GM12878 (cell line): ENCODE results near the gene PRMT3. TPM values are rescaled to one million over a fixed set of nuclear protein-coding genes. Genes with fewer than 3 reads are reported as not detected.

Source experiments
- ATAC-seq: fragments of 200-7000 bp; cut with Tn5 transposase; 3 replicates; pipeline ENCODE4 v1.9.1; 2020; ENCODE audit warnings: mild to moderate bottlenecking, moderate library complexity
- BruUV-seq: library from RNA; stranded (reverse); fragments of 400-500 nt; replicated peaks from 2 replicates; lab custom pipeline; 2021; lab: Mats Ljungman, UMichigan
- CTCF ChIA-PET: fragments of 300-600 bp; sonication (Branson Sonifier 250); formaldehyde crosslinking; extraction: SDS; loops from one replicate; lab custom pipeline; 2021; ENCODE audit warnings: inconsistent platforms; lab: Yijun Ruan, JAX
- POLR2A ChIA-PET: fragments of 350-600 bp; formaldehyde crosslinking; extraction: SDS; loops from one replicate; lab custom pipeline; 2021; ENCODE audit warnings: inconsistent platforms; lab: Charles Lee
- RAD21 ChIA-PET: fragments of 300-600 bp; sonication (Branson Sonifier 250); formaldehyde crosslinking; loops from one replicate; lab custom pipeline; 2023; ENCODE audit warnings: antibody characterized with exemption; ENCODE audit not compliant: unreplicated experiment; lab: Charles Lee
- SMC1A ChIA-PET: fragments of 300-600 bp; sonication (Branson Sonifier 250); formaldehyde crosslinking; loops from one replicate; lab custom pipeline; 2023; ENCODE audit not compliant: unreplicated experiment, uncharacterized antibody; lab: Charles Lee
- DNase-seq: peaks from one replicate; pipeline ENCODE4 v3.0.0-alpha.2; 2011; ENCODE audit warnings: low read depth, low spot score
- FAIRE-seq: peaks from 3 replicates; lab custom pipeline; 2011; peaks lifted over from hg19 to GRCh38; lab: Jason Lieb, UNC
- H2AFZ ChIP-seq: 2 replicates; pipeline ENCODE4 v1.6.0; 2011; ENCODE audit warnings: low read depth, low read length, control low read depth; ENCODE audit not compliant: control insufficient read depth
- H3K27ac ChIP-seq: 2 replicates; pipeline ENCODE4 v1.5.1; 2011; ENCODE audit warnings: control low read depth; ENCODE audit not compliant: control insufficient read depth, insufficient read depth
- H3K27me3 ChIP-seq, 2 experiments: replicated peaks in 1 of 2; 2 replicates each; pipeline versions ENCODE4 v1.6.0 to v1.6.1; 2011; ENCODE audit warnings: low read length in 1 of 2; ENCODE audit not compliant: control insufficient read depth in 2 of 2, insufficient read depth in 2 of 2
- H3K36me3 ChIP-seq, 2 experiments: 2 replicates each; pipeline ENCODE4 v1.5.1; 2011; ENCODE audit warnings: low read length in 1 of 2; ENCODE audit not compliant: control insufficient read depth in 2 of 2, insufficient read depth in 2 of 2
- H3K4me1 ChIP-seq: 2 replicates; pipeline ENCODE4 v1.6.1; 2011; ENCODE audit warnings: mild to moderate bottlenecking, low read length, moderate library complexity, mixed read lengths; ENCODE audit not compliant: control insufficient read depth, insufficient read depth
- H3K4me2 ChIP-seq: 2 replicates; pipeline ENCODE4 v1.6.0; 2011; ENCODE audit warnings: control low read depth; ENCODE audit not compliant: control insufficient read depth, insufficient read depth
- H3K4me3 ChIP-seq: fragments of 200-600 bp; sonication (generic); 2 replicates; pipeline ENCODE4 v1.5.1; 2016
- H3K79me2 ChIP-seq: 2 replicates; pipeline ENCODE4 v1.6.0; 2011; ENCODE audit warnings: low read length; ENCODE audit not compliant: control insufficient read depth, insufficient read depth
- H3K9ac ChIP-seq: 2 replicates; pipeline ENCODE4 v1.8.0; 2011; ENCODE audit warnings: low read length, control low read depth, mixed read lengths; ENCODE audit not compliant: control insufficient read depth, insufficient read depth
- H3K9me3 ChIP-seq: replicated peaks from 3 replicates; pipeline ENCODE4 v1.5.1; 2011; ENCODE audit warnings: mild to moderate bottlenecking, low read length; ENCODE audit not compliant: control insufficient read depth, insufficient read depth
- H4K20me1 ChIP-seq: 2 replicates; pipeline ENCODE4 v1.6.0; 2011; ENCODE audit not compliant: control insufficient read depth, insufficient read depth
- BACH1 ChIP-seq: fragments of 450-650 bp; IDR thresholded peaks from 2 replicates; pipeline ENCODE4 v1.6.1; 2017; ENCODE audit warnings: mild to moderate bottlenecking, borderline replicate concordance
- CBX5 ChIP-seq: sonication (generic); IDR thresholded peaks from 2 replicates; pipeline ENCODE4 v1.6.1; 2016; ENCODE audit warnings: low read depth, moderate library complexity, mild to moderate bottlenecking, inconsistent platforms
- CUX1 ChIP-seq: IDR thresholded peaks from 2 replicates; pipeline ENCODE4 v1.6.1; 2012; ENCODE audit warnings: improper control_type of control experiment, low read depth, low read length; ENCODE audit not compliant: insufficient replicate concordance
- FOXM1 ChIP-seq: IDR thresholded peaks from 2 replicates; pipeline ENCODE4 v1.6.1; 2012; ENCODE audit warnings: low read depth, mild to moderate bottlenecking, inconsistent platforms, low read length, moderate library complexity
- KDM1A ChIP-seq: fragments of 200-600 bp; sonication (generic); IDR thresholded peaks from 2 replicates; pipeline ENCODE4 v1.6.1; 2016; ENCODE audit warnings: borderline replicate concordance
- MYB ChIP-seq: fragments of 150-350 bp; IDR thresholded peaks from 2 replicates; pipeline ENCODE4 v1.6.1; 2014; ENCODE audit warnings: mild to moderate bottlenecking, low read depth, low read length, borderline replicate concordance
- POLR2A ChIP-seq: IDR thresholded peaks from 2 replicates; pipeline ENCODE4 v1.6.1; 2011; ENCODE audit warnings: low read depth, mild to moderate bottlenecking, low read length
- POLR2AphosphoS2 ChIP-seq: IDR thresholded peaks from 2 replicates; pipeline ENCODE4 v1.6.1; 2011; ENCODE audit warnings: low read depth, mild to moderate bottlenecking, low read length, improper control_type of control experiment, moderate library complexity
- TARDBP ChIP-seq: IDR thresholded peaks from 2 replicates; pipeline ENCODE4 v1.6.1; 2016; ENCODE audit warnings: borderline replicate concordance
- YBX1 ChIP-seq: fragments of 450-650 bp; IDR thresholded peaks from 2 replicates; pipeline ENCODE4 v1.6.1; 2016; ENCODE audit warnings: antibody characterized with exemption
- WGBS: methylation state at CpG from one replicate; pipeline ENCODE4 v1.1.6; 2016; ENCODE audit warnings: low lambda C conversion rate; ENCODE audit not compliant: insufficient replicate concordance, insufficient coverage; ENCODE audit errors: missing lambda C conversion rate; 5-methylcytosine and 5-hydroxymethylcytosine counted together
- in situ Hi-C: fragments of 300-500 bp; cut with MboI; formaldehyde crosslinking; loops from 9 replicates; pipeline ENCODE4 v1.14.3; 2018; ENCODE audit warnings: mixed read lengths
- intact Hi-C: fragments of 100-400 bp; cut with micrococcal nuclease; formaldehyde crosslinking; loops from one replicate; pipeline ENCODE4 v1.14.2; 2022; ENCODE audit not compliant: unreplicated experiment
- polyA plus RNA-seq, 11 experiments: library from polyadenylated mRNA; depleted of rRNA in 4 of 11; unstranded in 6 of 11; stranded (reverse) in 5 of 11; fragments of >200 nt; fragmentation: Nextera tagmentation in 4 of 11; fragmentation: Illumina TruSeq in 1 of 11; extraction: Ambion mirVana in 4 of 11; extraction: Trizol in 1 of 11; gene quantifications; 1 replicate in 1 of 11; 2 replicates in 10 of 11; pipeline versions ENCODE4 v1.2.1 to v1.2.3, GENCODE V29; 2011 to 2016; ENCODE audit warnings: inconsistent platforms in 2 of 11, missing spikeins in 2 of 11, low read depth in 1 of 11
- total RNA-seq, 4 experiments: library from RNA; depleted of rRNA in 3 of 4; stranded (reverse); fragments of >200 nt in 3 of 4; fragmentation: Illumina TruSeq in 1 of 4; extraction: Trizol in 1 of 4; gene quantifications; 2 replicates each; pipeline versions ENCODE4 v1.2.1 to v1.2.3, GENCODE V29; 2013 to 2021

PRMT3 gene
- total and polyA plus RNA-seq, 10 of the 15 experiments (the other 5 are each of a cell fraction or from before 2014, with no cell fraction given) = 13.9 to 52.1 (median 27.7) TPM

- Histone ChIP-seq H3K36me3 (peaks cover 0 to 5% of the 10 kb centered on the region in 2 experiments; a peak in 3 of 4 replicates), H3K4me3 (no peak overlapping the region), H4K20me1 (no peaks in the 10 kb centered on the region), H3K27me3 (no peaks in the 10 kb centered on the region), H2AFZ (no peak overlapping the region), H3K27ac (no peak overlapping the region), H3K4me1 (no peaks in the 10 kb centered on the region), H3K9ac (no peak overlapping the region), H3K79me2 (no peaks in the 10 kb centered on the region)
- ChIA-PET POLR2A (no interaction called here), CTCF (interaction anchor here (1.2 kb wide), 1 partner anchor 7 kb away, joined by 3 read pairs; no protein-coding TSS in a partner anchor), RAD21 (no interaction called here), SMC1A (interaction anchor here (0.7 kb wide), 1 partner anchor 54 kb away, joined by 3 read pairs; no protein-coding TSS in a partner anchor)
- no peak for DNase-seq
- no peak for ATAC-seq
- in situ Hi-C loops = no loop called here
- 70% methylated on average over 2 of the region's 2 CpGs for WGBS
- BruUV-seq = no TSS peak
- FAIRE-seq = no peak
- no peak for TF ChIP-seq TARDBP
- no peak for TF ChIP-seq POLR2A
- TF ChIP-seq POLR2AphosphoS2 = no peak
- no peak for TF ChIP-seq YBX1
- TF ChIP-seq CBX5 = no peak
- TF ChIP-seq KDM1A = no peak
- TF ChIP-seq CUX1 = no peak
- TF ChIP-seq MYB = no peak
- no peak for TF ChIP-seq BACH1
- no peak for TF ChIP-seq FOXM1
- TF ChIP-seq, all 136 proteins: peak for 0
- intact Hi-C loops = no loop called here
- no peaks in the 10 kb centered on the region for H3K9me3 ChIP-seq
- H3K4me2 ChIP-seq = no peak overlapping the region
Measured at GRCh38 chr11:20451568-20451967, 64.1 kb downstream of the PRMT3 start.
